Measurements from ENCODE around the gene TICRR. TPM values are rescaled to one million over a fixed set of nuclear protein-coding genes. Genes with fewer than 3 reads are reported as not detected.

Gene TICRR
- total and polyA plus RNA-seq, 2 of the 4 experiments (the other 2 are of a cell fraction): 3.0 to 4.2 TPM

- Histone ChIP-seq H3K27ac (ENCODE audit: insufficient read depth, low read length) (no peak overlapping the region), H3K27me3 (ENCODE audit: control insufficient read depth, insufficient read depth, low read length) (peaks cover 11% of the 10 kb centered on the region; the same call in 1 of the 2 replicates), H2AFZ (replicated peaks; ENCODE audit: low read length, poor library complexity) (no peak overlapping the region), H2AK9ac (replicated peaks; ENCODE audit: low read depth, low read length, poor library complexity) (no peak overlapping the region), H3K4me1 (ENCODE audit: control insufficient read depth, insufficient read depth, low read length) (no peaks in the 10 kb centered on the region), H2BK5ac (ENCODE audit: low read depth, low read length, poor library complexity, severe bottlenecking) (no peak overlapping the region), H2BK120ac (ENCODE audit: low read depth, low read length) (no peak overlapping the region), H3K4me2 (ENCODE audit: low read depth, low read length) (no peak overlapping the region), H4K91ac (ENCODE audit: insufficient read depth, low read depth, low read length) (no peak overlapping the region), H3K23ac (ENCODE audit: low read depth, low read length) (no peak overlapping the region), H3K4ac (ENCODE audit: low read depth, low read length) (no peak overlapping the region), H3K18ac (ENCODE audit: low read depth, low read length) (no peak overlapping the region), H2AK5ac (ENCODE audit: low read depth, low read length) (no peak overlapping the region), H2BK20ac (ENCODE audit: low read depth, low read length) (no peak overlapping the region), H4K20me1 (ENCODE audit: insufficient read depth, low read length) (no peaks in the 10 kb centered on the region), H4K8ac (ENCODE audit: low read depth in 2 of 2, low read length in 2 of 2) (no peak overlapping the region), H3K79me1 (ENCODE audit: low read depth in 1 of 2, low read length in 2 of 2) (no peaks in the 10 kb centered on the region), H3K9me3 (ENCODE audit: control insufficient read depth, insufficient read depth, low read length) (no peaks in the 10 kb centered on the region), H4K5ac (ENCODE audit: low read depth, low read length) (no peak overlapping the region), H2BK15ac (ENCODE audit: low read depth, low read length) (no peak overlapping the region), H3K14ac (replicated peaks; ENCODE audit: low read depth, low read length) (no peak overlapping the region), H3K56ac (ENCODE audit: extremely low read depth, insufficient read depth, low read length) (no peak overlapping the region), H3K9ac (ENCODE audit: low read depth, low read length) (no peak overlapping the region), H3K4me3 (ENCODE audit: insufficient read depth, low read depth, low read length) (no peak overlapping the region), H3K36me3 (ENCODE audit: control insufficient read depth, insufficient read depth, low read length) (no peaks in the 10 kb centered on the region), H3K9me1 (ENCODE audit: insufficient read depth, low read length) (no peaks in the 10 kb centered on the region)
- WGBS, 2 experiments (ENCODE audit: extremely low coverage in 2 of 2, insufficient read length in 1 of 2): 60% methylated on average over 1 of the region's 6 CpGs; no CpG with 5 or more reads in 1 of the 2 experiments
- BruUV-seq (replicated peaks): no TSS peak
- in situ Hi-C loops (cut with MboI; ENCODE audit: low sequenced_read_pairs) (no loop called here), intact Hi-C loops (cut with micrococcal nuclease) (no loop called here), dilution Hi-C loops (cut with HindIII; ENCODE audit: low sequenced_read_pairs, unreplicated experiment) (no loop called here)
- ChIA-PET CTCF (interaction anchor here (1.4 kb wide), 1 partner anchor 89 kb away, joined by 4 read pairs; no protein-coding TSS in a partner anchor), POLR2A (ENCODE audit: unreplicated experiment) (no interaction called here)
- no peak for DNase-seq
- TF ChIP-seq RFX5 (IDR thresholded peaks at IDR 0.05; ENCODE audit: low read depth, low read length) (no peak), MAZ (IDR thresholded peaks at IDR 0.05; ENCODE audit: borderline replicate concordance, low read depth, low read length) (no peak), NFE2L2 (IDR thresholded peaks at IDR 0.05; ENCODE audit: low read depth, low read length) (no peak), CTCF (conservative IDR thresholded peaks at IDR 0.05; ENCODE audit: low read depth, low read length) (no peak), RAD21 (IDR thresholded peaks at IDR 0.05; ENCODE audit: low read length) (no peak), POLR2A (IDR thresholded peaks at IDR 0.05; ENCODE audit: low read depth, low read length) (no peak)
- no peak for ATAC-seq (ENCODE audit: low read depth)
These were observed 43.3 kb upstream of the TICRR start for GRCh38 chr15:89531796-89532537.
